ENCODE results near the gene PIP4K2C. TPM values are rescaled to one million over a fixed set of nuclear protein-coding genes. Genes with fewer than 3 reads are reported as not detected.

PIP4K2C gene
- total RNA-seq, 4 donors from 2014 or later, result 36.9 to 68.9 (median 51.5) TPM

Other genes with a start within 250 kb of the PIP4K2C start
- gene R3HDM2, start 160.1 kb upstream of the PIP4K2C start, total RNA-seq, result 10 to 100 TPM; 43.4 to 97.6 (median 65.1) TPM
- gene INHBC, start 156.4 kb upstream of the PIP4K2C start, total RNA-seq, result not detected
- under 1 TPM in 1 of 4 donors, not detected in 3; 0.56 TPM for gene INHBE, start 135.9 kb upstream of the PIP4K2C start, total RNA-seq
- 1 to 10 TPM in 2 of 4 donors, under 1 TPM in 1, not detected in 1; 0.51 to 2.9 (median 2.0) TPM for gene GLI1, start 131.4 kb upstream of the PIP4K2C start, total RNA-seq
- gene ARHGAP9, start 111.3 kb upstream of the PIP4K2C start, total RNA-seq, result 1 to 10 TPM; 5.4 to 7.4 (median 5.9) TPM
- gene MARS1, start 103.1 kb upstream of the PIP4K2C start, total RNA-seq, result 100 to 1,000 TPM in 1 of 4 donors, 10 to 100 TPM in 3; 55.7 to 203 (median 79.7) TPM
- gene DDIT3, start 70.7 kb upstream of the PIP4K2C start, total RNA-seq, result 10 to 100 TPM in 3 of 4 donors, 1 to 10 TPM in 1; 8.1 to 33.6 (median 14.4) TPM
- gene MBD6, start 68.4 kb upstream of the PIP4K2C start, total RNA-seq, result 10 to 100 TPM; 24.4 to 92.9 (median 36.8) TPM
- 100 to 1,000 TPM; 152 to 242 (median 185) TPM for gene DCTN2, start 44.0 kb upstream of the PIP4K2C start, total RNA-seq
- gene KIF5A, start 41.1 kb upstream of the PIP4K2C start, total RNA-seq, result under 1 TPM in 2 of 4 donors, not detected in 2; 0.08 to 0.23 TPM
- gene DTX3, start 13.6 kb downstream of the PIP4K2C start, total RNA-seq, result 10 to 100 TPM; 10.4 to 19.0 (median 12.1) TPM
- gene ARHGEF25, start 20.2 kb downstream of the PIP4K2C start, total RNA-seq, result 10 to 100 TPM in 1 of 4 donors, 1 to 10 TPM in 3; 4.0 to 13.3 (median 7.9) TPM
- under 1 TPM in 3 of 4 donors, not detected in 1; 0.38 to 0.48 (median 0.42) TPM for gene B4GALNT1, start 42.0 kb downstream of the PIP4K2C start, total RNA-seq
- gene OS9, start 102.9 kb downstream of the PIP4K2C start, total RNA-seq, result 100 to 1,000 TPM; 165 to 282 (median 236) TPM
- 1 to 10 TPM in 3 of 4 donors, under 1 TPM in 1; 0.45 to 1.4 (median 1.3) TPM for gene AGAP2, start 147.6 kb downstream of the PIP4K2C start, total RNA-seq
- 10 to 100 TPM; 29.8 to 54.7 (median 36.8) TPM for gene TSPAN31, start 153.8 kb downstream of the PIP4K2C start, total RNA-seq
- 10 to 100 TPM; 35.7 to 82.3 (median 47.0) TPM for gene CDK4, start 161.1 kb downstream of the PIP4K2C start, total RNA-seq
- gene MARCHF9, start 163.9 kb downstream of the PIP4K2C start, total RNA-seq, result 10 to 100 TPM; 10.2 to 26.6 (median 13.1) TPM
- gene CYP27B1, start 175.9 kb downstream of the PIP4K2C start, total RNA-seq, result 1 to 10 TPM; 1.2 to 4.1 (median 2.0) TPM
- gene METTL1, start 180.9 kb downstream of the PIP4K2C start, total RNA-seq, result 10 to 100 TPM in 3 of 4 donors, 1 to 10 TPM in 1; 9.1 to 24.1 (median 16.4) TPM
- gene EEF1AKMT3, start 181.4 kb downstream of the PIP4K2C start, total RNA-seq, result 10 to 100 TPM in 3 of 4 donors, 1 to 10 TPM in 1; 8.7 to 13.7 (median 11.3) TPM
- gene TSFM, start 191.6 kb downstream of the PIP4K2C start, total RNA-seq, result 10 to 100 TPM; 19.6 to 35.4 (median 29.1) TPM
- 10 to 100 TPM in 2 of 4 donors, 1 to 10 TPM in 2; 4.7 to 96.5 (median 10.0) TPM for gene AVIL, start 227.5 kb downstream of the PIP4K2C start, total RNA-seq